DOHH2 (cell line): Measurements from ENCODE around the gene NLK.

Source experiments
- H3F3A ChIP-seq: fragments of 200-600 bp; sonication (generic), shearing (Covaris generic); 2 replicates; pipeline ENCODE4 v1.6.0; 2016; ENCODE audit warnings: antibody characterized with exemption, mild to moderate bottlenecking; ENCODE audit not compliant: control insufficient read depth, insufficient read depth
- H3K27ac ChIP-seq: fragments of 200-600 bp; sonication (generic); 2 replicates; pipeline ENCODE4 v1.5.1; 2014; ENCODE audit warnings: low read depth, mild to moderate bottlenecking, low read length, moderate library complexity
- H3K27me3 ChIP-seq: fragments of 200-600 bp; sonication (generic); 2 replicates; pipeline ENCODE4 v1.6.1; 2014; ENCODE audit warnings: mild to moderate bottlenecking, low read length, mixed read lengths; ENCODE audit not compliant: control insufficient read depth
- H3K36me3 ChIP-seq: fragments of 200-600 bp; sonication (generic); 2 replicates; pipeline ENCODE4 v1.6.1; 2014; ENCODE audit warnings: mild to moderate bottlenecking, low read length, moderate library complexity, mixed read lengths; ENCODE audit not compliant: control insufficient read depth
- H3K4me1 ChIP-seq: fragments of 200-600 bp; sonication (generic); 2 replicates; pipeline ENCODE4 v1.6.1; 2014; ENCODE audit warnings: mild to moderate bottlenecking, low read length, mixed read lengths; ENCODE audit not compliant: control insufficient read depth
- H3K4me2 ChIP-seq: fragments of 200-600 bp; sonication (generic); 2 replicates; pipeline ENCODE4 v1.6.0; 2014; ENCODE audit warnings: mild to moderate bottlenecking, low read length, moderate library complexity
- H3K4me3 ChIP-seq: fragments of 200-600 bp; sonication (generic); 2 replicates; pipeline ENCODE4 v1.5.1; 2014; ENCODE audit warnings: mild to moderate bottlenecking, low read length, mixed read lengths
- H3K79me2 ChIP-seq: fragments of 200-600 bp; sonication (generic); 2 replicates; pipeline ENCODE4 v1.6.1; 2014; ENCODE audit warnings: mild to moderate bottlenecking, low read length, mixed read lengths; ENCODE audit not compliant: control insufficient read depth
- H3K9me2 ChIP-seq: fragments of 200-600 bp; sonication (generic); replicated peaks from 2 replicates; pipeline ENCODE4 v1.6.1; 2014; ENCODE audit warnings: mild to moderate bottlenecking, low read length, mixed read lengths; ENCODE audit not compliant: control insufficient read depth
- H3K9me3 ChIP-seq: fragments of 200-600 bp; sonication (generic); 2 replicates; pipeline ENCODE4 v1.6.1; 2014; ENCODE audit warnings: antibody characterized with exemption, low read length, mixed read lengths; ENCODE audit not compliant: control insufficient read depth, insufficient read depth
- H4K20me1 ChIP-seq: fragments of 200-600 bp; sonication (generic); 2 replicates; pipeline ENCODE4 v1.6.0; 2014; ENCODE audit warnings: low read depth, mild to moderate bottlenecking, antibody characterized with exemption, low read length, moderate library complexity; ENCODE audit not compliant: control insufficient read depth, insufficient read depth
- CTCF ChIP-seq: fragments of 200-600 bp; sonication (generic); IDR thresholded peaks from one replicate; pipeline ENCODE4 v1.5.1; 2014; ENCODE audit warnings: antibody characterized with exemption, mild to moderate bottlenecking, low read depth, low read length; ENCODE audit not compliant: poor library complexity, severe bottlenecking
- EZH2phosphoT487 ChIP-seq: fragments of 200-600 bp; sonication (generic); IDR thresholded peaks from 2 replicates; pipeline ENCODE4 v1.6.1; 2017; ENCODE audit warnings: borderline replicate concordance, mild to moderate bottlenecking, antibody characterized with exemption, low read length, moderate library complexity, mixed read lengths

The NLK gene

GRCh38 chr17:28225867-28226266, 183.4 kb downstream of the NLK start:
- TF ChIP-seq CTCF, result no peak
- TF ChIP-seq EZH2phosphoT487, result no peak

DNA sequence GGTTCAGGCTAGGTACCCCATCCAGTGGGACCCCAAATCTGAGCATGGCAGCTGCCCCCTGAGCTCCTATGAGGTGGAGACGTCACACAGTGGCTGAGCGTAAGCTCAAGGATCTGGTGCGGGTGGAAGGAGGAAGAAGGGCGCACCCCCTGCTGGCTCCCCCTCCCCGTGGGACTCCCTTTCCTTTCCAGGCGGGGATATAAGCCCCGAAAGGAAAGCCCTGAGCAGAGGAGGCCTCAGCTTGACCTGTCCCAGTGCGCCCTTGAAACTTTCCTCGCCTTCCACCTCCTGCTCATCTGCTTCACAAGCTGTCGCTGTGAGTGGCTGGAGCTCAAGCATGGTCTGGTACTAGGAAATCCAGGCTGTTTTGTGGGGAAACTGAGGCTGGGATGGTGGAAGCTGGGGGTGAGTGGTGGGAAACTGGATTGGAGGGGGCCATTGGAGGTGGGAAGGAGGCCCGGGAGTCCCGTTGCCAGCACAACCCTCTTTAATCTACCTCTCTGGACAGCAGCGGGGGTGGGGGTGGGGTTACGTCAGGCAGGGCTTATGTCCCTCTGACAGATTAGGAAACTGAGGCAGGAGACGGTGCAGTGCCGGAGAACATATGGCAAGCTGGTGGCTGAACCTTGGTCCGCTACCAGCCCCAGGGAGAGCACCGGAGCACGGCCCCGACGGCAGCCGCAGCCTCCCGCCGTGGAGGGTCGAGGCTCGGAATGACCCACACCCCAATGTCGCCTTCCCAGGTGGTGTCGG, 184.3 kb downstream of the NLK start:
- Histone ChIP-seq H3K9me2 (no peaks in the 10 kb centered on the region), H3K9me3 (no peaks in the 10 kb centered on the region), H3F3A (no peaks in the 10 kb centered on the region), H3K27ac (no peak overlapping the region), H3K4me3 (no peak overlapping the region), H4K20me1 (no peaks in the 10 kb centered on the region), H3K4me1 (no peaks in the 10 kb centered on the region), H3K79me2 (no peaks in the 10 kb centered on the region), H3K4me2 (no peak overlapping the region), H3K36me3 (no peaks in the 10 kb centered on the region), H3K27me3 (peaks cover 11% of the 10 kb centered on the region)
- TF ChIP-seq CTCF (no peak), EZH2phosphoT487 (no peak)

More at GRCh38 chr17:28225867-28226266, 183.4 kb downstream of the NLK start:
- H3K9me3 ChIP-seq, result no peaks in the 10 kb centered on the region
- H3K4me2 ChIP-seq, result no peak overlapping the region
- H3K4me1 ChIP-seq, result no peaks in the 10 kb centered on the region
- no peak overlapping the region for H3K4me3 ChIP-seq
- H3K79me2 ChIP-seq, result no peaks in the 10 kb centered on the region
- no peaks in the 10 kb centered on the region for H3F3A ChIP-seq
- H3K27ac ChIP-seq, result no peak overlapping the region
- peaks cover 11% of the 10 kb centered on the region for H3K27me3 ChIP-seq
- H3K36me3 ChIP-seq, result no peaks in the 10 kb centered on the region
- H3K9me2 ChIP-seq, result no peaks in the 10 kb centered on the region
- H4K20me1 ChIP-seq, result no peaks in the 10 kb centered on the region

- Histone ChIP-seq H3K27ac (no peak overlapping the region), H3F3A (no peaks in the 10 kb centered on the region), H3K4me3 (no peak overlapping the region), H3K9me2 (no peaks in the 10 kb centered on the region), H3K9me3 (no peaks in the 10 kb centered on the region), H3K36me3 (no peaks in the 10 kb centered on the region), H3K4me2 (no peak overlapping the region), H3K4me1 (no peaks in the 10 kb centered on the region), H3K79me2 (no peaks in the 10 kb centered on the region), H4K20me1 (no peaks in the 10 kb centered on the region), H3K27me3 (peaks cover 11% of the 10 kb centered on the region)
- TF ChIP-seq EZH2phosphoT487 (no peak), CTCF (no peak)
These were observed 185.0 kb downstream of the NLK start for GRCh38 chr17:28227316-28228108.
